GM19463 (cell line): Measurements from ENCODE around the gene NGFR.
"Not testable (repeated sequence)": the region's sequence is repeated elsewhere in the genome, so short reads cannot be mapped to it uniquely, and the experiment has no call there.

Experiments
- ATAC-seq: cut with Tn5 transposase; IDR thresholded peaks from one replicate; pipeline ENCODE4 v1.9.1; 2021; ENCODE audit warnings: mild to moderate bottlenecking, moderate library complexity; ENCODE audit not compliant: unreplicated experiment

The NGFR gene

DNA sequence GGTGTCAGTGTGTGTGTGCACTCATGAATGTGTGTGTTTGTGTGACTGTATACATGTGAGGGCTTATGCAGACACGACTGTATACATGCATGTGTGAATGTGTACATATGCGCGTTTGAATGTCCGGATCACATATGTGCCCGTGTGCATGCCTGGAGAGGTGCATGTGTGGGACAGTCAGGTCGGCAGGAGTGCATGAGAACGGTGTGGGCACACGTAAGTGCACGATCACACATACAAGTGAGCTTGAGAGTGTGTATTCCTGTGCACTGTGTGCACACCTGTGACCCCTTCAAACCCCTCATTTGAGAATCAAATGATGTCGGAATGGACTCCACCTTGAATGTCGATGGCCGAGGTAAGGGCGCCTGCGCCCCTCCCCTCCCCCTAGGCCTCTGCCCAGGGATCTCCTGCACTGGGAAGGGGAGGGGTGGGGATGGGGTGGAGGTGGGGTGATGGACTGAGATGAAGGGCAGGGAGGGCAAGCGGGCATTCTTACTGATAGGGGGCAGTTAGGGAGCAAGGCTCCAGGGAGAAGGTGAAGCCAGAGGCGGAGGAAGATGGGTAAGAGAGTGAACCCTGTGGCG is 601 bp upstream of the NGFR start:
- no peak for ATAC-seq

DNA sequence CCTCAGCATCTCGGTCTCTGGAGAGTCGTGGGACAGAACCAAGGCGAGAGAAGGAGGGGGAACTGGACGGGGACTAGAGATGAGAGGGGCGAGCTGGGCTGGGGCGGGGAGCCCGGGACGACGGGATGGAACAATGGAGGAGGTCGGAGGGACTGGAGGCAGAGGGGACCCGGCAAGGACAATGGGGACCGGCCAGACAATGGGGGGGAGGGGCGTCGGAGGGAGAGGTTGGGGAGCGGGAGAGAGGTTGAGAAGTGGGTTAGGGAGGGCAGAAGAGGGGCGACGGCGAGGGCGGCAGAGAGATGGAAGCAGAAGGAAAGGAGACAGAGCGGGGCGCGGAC is 719 bp downstream of the NGFR start:
- ATAC-seq = no peak

DNA sequence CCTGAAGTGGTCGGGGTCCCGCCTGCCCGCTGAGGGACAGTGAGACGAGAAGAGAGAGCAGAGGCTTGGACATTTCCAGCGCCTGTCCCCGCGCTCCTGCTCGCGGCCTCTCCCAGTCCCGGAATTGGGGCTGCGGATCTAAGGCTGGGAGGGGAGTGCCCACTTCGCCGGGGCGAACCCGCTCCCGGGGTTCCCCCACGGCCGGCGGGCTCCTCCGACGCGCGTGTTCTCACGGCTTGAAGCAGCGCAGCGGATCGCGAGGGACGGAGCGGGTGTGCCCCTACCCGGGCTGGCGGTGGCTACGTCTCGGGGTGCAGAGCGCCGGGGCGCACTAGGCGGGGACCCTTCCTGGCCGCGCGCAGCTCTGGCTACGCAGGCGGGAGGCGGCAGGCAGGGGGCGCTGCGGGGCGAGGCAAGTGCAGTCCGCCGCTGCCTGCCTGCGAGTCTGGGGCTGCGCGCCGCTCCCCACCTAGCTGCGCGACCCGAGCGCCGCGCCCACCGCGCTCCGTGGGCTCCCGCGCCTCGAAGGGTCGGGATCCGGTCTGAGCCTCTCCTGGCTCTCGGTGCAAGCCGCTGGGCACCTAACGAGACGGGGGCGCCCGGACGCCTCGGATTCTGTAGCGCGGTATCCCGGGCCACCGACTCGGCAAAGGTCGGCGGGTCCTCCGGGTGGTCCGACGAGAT is 1.2 kb downstream of the NGFR start:
- no peak for ATAC-seq

DNA sequence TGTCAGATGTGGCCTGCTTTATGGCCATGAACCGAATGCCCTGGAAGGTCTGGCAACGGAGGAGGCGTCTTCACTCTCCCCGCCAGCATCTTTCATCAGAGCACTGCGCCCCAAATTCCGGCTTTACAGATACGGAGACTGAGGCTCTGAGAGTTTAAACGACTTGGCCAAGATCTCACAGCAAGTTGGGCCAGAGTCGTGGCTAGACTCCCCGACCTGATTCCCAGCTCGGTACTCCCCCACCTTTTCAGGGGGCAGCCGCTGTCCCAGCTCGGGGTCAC is 1.7 kb downstream of the NGFR start:
- no peak for ATAC-seq

DNA sequence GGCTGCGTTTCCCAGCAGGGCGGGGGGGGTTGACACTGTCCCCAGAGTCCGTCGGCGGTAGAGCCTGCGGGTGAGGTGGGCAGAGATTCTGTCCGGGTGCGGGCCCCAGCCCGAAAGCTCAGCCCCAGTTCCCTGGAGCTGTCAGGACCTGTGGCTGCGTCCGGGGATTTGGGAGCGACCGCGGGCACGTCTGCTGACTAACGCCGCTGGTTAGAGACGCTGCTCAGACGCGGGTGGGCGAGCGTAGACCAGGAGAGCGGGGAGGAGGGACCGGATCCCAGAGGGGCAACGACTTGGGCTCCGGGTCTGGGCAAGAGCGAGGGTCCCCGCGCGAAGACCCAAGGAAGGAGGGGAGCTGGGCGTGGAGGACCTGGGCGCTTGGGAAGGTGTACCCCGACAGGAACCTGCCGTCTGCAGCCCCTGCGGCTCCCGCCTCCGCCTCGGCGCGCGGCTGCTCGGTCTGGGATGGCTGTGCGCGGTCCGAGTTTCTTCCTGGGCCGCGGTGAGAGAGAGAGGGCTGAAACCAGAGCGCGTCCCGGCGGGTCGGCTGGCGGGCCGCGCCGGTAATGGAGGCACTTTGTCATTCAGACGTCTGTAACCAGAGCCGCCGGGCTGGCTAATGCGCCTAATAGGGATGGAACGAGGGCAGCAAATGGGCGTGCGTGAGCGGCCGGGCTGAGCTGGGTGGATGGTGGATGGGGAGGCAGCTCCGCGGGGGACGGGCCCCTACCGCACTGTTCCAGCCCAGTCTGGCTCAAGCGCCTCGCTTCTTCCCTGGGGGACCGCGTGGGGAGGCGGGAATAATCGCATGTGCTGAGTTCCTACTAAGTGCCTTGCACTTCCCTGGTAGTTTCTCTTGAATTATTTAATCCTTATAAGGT is 2.3 kb downstream of the NGFR start:
- ATAC-seq = no peak

DNA sequence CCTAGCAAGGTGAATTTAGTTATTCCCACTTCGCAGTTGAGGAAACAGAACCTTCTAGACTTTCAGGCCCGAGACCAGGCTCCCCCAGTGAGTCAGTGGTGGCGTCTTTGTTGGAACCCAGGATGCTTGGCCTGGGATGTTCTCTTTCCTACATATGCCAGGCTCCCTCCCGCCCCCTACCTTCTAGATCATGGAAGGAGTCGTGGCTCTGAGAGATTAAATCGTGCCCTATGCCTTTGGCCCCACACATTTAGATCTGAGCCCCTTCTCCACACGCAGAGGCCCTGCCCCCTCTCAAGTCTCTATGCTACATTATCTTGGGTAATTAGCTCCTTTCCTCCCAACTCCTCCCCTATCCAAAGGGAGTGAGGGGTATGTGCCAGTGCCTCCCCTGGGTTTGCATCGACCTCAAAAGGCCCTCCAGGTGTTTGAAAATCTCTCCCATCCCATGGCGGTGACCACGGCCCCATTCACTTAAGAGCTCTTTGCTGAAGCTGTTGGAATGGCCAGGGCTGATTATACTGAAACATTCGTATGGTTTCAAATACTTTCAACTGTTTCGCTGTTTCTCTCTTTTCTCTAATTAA is 3.0 kb downstream of the NGFR start:
- no peak for ATAC-seq

DNA sequence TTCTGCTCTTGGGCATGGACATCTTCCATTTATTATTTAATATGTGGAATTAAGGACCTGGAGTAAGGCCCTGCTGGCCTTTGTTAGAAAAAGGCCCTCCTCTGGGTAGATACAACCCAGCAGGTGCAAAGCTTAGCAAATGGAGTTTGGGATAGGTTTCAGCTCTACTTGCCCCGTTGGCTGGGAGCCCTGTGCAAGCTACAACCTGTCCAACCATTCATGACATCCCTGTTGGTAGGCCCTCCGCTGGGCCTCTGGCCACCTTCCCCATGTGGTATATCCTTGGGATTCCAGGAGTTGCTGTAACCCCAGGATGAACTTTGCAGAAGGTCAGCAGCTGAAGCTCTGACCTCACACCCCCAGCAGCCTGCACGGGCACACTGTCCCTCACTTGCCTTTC is 6.4 kb downstream of the NGFR start:
- no peak for ATAC-seq

DNA sequence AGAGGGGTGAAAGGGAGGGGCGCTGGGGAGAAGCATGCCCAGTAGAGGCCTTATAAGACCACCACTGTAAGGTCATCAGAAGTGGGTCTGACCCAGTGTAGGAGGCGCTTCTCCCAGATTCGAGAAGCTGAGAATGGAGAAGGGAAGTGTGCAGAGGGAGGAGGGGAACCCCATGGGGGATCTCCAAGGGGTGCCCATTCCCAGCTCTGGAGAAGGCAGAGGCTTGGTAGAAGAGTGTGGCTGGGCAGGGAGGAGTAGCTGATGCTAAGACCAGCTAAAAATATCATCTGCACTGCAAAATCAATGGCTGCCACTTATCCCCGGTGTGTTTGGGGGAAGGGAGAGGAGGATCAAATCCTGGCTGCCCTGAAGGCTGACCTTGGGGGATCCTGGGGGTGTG is 7.2 kb downstream of the NGFR start:
- no peak for ATAC-seq

DNA sequence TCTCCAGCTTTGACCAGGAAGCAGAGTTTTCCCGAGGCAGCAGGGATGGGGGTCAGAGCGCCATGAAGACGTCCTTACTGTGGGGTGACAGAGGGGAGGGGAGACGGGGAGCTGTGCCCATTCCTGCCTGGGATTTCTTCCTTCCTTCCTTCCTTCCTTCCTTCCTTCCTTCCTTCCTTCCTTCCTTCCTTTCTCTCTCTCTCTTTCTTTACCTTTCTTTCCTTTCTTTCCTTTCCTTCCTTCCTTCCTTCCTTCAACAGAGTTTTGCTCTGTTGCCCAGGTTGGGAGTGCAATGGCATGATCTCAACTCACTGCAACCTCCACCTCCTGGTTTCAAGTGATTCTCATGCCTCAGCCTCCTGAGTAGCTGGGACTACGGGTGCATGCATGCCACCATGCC is 7.6 kb downstream of the NGFR start:
- ATAC-seq = not testable (repeated sequence)

DNA sequence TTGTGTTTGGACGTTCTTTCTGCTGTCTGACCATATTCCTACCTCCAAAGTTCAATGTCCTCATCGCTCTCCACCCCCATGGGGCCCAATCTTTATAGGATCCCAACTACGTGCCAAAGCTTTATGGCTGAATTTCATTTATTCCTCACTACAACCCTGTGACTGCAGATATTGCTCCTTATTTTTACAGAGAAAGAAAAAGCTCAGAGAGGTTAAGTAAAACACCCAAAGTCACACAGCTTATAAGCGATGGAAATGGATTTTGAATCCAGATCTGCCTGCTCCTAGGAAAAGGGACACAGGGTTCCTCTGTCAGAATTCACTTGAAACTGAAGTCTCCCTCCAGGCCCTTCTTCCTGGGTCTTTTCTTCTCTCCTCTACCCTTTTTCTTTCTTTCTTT is 9.3 kb downstream of the NGFR start:
- no peak for ATAC-seq

DNA sequence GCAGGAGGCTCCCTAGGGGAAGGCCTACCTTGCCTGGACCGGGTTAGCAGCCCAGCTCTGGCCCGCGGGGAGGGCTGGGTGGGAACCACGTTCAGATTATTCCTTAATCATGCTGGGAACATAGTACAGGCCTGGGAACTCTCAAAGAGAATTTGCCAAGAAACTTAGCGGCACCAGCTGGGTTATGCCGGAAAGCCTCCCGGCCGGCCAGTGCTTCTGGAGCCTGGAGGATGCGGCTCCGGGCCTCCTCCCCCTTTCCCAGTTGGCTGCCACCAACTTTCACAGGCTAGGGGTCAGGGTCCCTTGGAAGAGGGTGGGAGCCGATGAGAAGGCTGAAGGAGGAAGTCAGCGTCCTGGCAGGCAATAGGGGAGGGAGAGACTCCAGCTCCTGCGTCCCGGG is 10.8 kb downstream of the NGFR start:
- ATAC-seq = no peak

DNA sequence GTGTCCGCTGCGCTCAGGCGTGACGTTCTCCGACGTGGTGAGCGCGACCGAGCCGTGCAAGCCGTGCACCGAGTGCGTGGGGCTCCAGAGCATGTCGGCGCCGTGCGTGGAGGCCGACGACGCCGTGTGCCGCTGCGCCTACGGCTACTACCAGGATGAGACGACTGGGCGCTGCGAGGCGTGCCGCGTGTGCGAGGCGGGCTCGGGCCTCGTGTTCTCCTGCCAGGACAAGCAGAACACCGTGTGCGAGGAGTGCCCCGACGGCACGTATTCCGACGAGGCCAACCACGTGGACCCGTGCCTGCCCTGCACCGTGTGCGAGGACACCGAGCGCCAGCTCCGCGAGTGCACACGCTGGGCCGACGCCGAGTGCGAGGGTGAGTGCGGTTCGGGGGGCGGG is 11.2 kb downstream of the NGFR start:
- no peak for ATAC-seq

DNA sequence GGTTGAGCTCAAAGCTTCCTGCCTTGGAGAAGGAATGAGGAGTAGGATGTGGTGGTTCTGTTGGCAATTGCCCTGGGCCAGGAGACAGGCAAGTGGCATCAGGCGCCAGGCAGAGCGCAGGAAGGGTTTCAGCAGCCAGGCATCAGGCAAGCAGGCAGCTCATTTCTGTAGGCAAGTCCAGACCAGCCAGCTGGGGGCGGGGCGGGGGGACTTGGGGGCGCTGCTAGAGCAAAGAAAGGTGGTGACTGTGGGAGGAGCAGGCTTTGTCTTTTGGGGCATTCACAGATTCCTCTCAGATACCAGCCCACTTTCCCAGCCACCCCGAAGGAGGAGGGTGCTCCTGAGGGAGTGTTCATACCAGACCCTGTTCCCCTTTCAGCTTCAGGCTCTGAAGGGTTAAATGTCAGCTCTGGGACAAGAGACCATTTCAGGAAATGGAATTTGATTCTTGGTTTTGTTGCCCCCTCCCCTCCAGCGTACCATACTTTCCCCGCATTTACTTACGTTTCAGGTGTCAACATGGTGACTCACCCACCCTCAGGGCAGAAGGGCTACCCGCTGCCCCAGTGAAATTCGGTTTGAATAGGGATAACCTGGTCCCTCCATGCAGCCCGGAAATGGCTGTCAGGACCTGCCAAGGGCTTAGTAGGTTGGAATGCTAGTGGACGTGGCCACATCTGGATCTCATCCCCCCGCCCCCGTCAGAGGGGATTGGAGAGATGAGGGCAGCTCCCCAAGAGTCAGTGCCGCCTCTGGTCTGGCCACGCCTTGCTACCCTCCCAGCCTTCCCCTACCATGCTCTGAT is 13.2 kb downstream of the NGFR start:
- no peak for ATAC-seq

DNA sequence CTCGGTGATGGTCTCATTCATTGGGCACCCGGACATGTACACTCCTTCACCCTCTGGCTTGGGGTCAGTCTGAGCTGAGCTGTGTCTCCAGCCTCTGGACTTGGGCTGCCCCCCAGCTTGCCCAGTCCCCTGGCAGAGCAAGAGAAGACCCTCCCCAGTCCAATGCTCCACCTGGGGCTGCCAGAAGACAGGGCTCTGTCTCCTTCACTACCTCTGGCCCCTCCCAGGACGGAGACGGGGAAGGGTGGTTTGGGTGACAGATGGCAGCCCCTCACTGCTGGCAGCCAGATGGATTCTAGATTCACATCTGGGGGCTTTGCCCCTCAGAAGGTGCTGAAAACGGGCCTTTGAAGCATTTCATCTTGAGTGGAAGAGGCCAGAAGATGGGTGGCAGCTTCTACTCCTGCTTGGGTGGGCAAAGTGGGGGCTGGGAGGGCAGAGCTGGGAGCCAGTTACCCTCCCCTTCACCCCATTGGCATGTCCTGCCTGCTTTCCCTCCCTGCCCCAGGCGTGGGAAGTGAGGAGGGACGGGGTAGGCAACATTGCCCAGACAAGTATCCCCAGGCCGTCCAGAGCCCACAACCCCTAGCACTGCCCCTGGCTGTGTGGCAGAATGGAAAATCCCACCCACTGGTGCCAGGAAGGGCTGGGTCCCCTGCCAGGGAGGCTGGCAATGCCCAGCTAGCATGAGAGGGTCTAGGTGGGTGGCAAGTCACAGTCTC is 13.9 kb downstream of the NGFR start:
- no peak for ATAC-seq

DNA sequence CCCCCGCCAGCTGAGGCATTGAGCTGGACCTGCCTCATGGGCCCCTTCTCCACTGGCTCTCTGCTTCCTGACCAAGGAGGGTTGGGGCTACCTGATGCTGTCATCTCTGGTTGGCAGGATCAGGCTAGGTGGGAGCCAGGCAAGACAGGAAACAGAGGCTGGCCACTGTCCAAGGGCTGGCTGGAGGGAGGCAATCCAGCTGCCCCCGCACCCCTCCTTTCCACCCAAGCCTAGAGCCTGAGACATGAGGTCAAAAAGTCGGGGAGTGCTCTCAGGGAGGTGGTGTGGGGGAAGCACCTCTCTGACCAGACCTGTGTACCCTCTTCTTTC is 14.5 kb downstream of the NGFR start:
- ATAC-seq = no peak

DNA sequence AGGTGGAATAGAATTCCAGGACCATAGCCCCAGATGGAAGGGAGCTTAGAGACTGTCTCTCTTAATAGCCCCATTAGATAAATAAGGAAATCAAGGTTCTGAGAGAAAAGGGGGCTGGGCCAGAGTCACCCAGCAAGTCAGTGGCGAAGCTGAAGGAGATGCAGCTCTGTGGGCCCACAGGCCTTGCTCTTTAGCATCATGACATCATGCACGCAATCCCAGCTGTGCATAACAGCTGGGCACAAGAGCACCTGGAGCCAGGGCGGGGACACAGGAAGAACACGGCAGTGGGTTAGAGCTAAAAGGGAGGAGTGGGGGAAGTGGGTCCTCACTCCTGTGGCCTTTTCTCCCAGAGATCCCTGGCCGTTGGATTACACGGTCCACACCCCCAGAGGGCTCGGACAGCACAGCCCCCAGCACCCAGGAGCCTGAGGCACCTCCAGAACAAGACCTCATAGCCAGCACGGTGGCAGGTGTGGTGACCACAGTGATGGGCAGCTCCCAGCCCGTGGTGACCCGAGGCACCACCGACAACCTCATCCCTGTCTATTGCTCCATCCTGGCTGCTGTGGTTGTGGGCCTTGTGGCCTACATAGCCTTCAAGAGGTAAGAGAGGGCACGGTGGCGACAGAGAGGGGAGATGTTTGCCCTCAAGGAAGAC is 15.1 kb downstream of the NGFR start:
- ATAC-seq = no peak

DNA sequence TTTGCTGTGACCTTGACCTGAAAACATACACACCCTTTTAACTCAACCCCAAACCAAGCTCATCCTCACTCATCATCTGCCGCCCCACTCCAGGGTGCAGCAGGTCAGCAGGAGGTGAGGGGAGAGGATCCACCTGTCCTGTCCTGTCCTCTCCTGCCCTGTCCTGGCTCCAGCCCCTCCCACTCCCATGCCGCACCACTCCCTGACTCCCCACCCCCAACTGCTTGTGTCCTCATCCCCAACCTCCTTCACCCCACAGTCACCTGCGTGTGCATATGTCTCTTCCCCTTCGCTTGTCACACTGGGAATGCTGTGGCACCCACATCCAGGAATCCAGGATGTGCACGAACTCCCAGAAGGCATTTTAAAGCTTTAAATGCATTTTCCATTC is 15.6 kb downstream of the NGFR start:
- no peak for ATAC-seq

DNA sequence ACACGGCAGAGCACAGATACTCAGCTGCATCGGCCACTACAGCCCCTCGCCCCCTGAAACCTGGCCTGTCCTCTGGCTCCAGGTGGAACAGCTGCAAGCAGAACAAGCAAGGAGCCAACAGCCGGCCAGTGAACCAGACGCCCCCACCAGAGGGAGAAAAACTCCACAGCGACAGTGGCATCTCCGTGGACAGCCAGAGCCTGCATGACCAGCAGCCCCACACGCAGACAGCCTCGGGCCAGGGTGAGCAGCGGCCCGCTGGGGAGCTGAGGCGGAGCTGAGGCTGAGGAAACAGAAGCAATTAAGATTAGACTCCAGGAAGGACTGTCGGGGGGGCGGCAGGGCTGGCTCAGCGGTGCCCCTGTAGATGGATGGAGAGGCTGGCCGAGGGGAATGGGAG is 16.7 kb downstream of the NGFR start:
- no peak for ATAC-seq

DNA sequence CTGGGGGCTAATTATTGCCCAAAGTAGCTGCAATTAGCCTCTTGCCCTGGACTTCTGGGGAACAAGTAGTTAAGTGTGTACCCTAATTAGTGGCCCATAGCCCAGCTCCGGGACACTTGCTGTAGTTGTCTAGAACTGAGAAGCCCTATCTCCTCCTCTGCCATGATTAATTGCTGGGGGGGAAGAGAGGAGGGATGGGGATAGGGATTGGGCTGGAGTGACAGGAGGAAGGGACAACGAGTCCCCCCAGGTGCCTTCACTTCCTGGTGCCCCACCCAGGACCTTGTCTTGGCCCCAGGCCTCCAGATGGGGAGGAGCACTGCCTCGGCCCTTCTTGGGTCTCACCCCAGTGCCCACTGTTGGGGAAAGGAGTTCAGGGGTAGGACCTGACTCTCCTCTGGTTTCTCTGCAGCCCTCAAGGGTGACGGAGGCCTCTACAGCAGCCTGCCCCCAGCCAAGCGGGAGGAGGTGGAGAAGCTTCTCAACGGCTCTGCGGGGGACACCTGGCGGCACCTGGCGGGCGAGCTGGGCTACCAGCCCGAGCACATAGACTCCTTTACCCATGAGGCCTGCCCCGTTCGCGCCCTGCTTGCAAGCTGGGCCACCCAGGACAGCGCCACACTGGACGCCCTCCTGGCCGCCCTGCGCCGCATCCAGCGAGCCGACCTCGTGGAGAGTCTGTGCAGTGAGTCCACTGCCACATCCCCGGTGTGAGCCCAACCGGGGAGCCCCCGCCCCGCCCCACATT is 17.4 kb downstream of the NGFR start:
- no peak for ATAC-seq

DNA sequence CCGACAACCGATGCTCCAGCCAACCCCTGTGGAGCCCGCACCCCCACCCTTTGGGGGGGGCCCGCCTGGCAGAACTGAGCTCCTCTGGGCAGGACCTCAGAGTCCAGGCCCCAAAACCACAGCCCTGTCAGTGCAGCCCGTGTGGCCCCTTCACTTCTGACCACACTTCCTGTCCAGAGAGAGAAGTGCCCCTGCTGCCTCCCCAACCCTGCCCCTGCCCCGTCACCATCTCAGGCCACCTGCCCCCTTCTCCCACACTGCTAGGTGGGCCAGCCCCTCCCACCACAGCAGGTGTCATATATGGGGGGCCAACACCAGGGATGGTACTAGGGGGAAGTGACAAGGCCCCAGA is 17.9 kb downstream of the NGFR start:
- ATAC-seq = no peak
